ENCODE measurements around the gene PLEKHD1. TPM values are rescaled to one million over a fixed set of nuclear protein-coding genes. Genes with fewer than 3 reads are reported as not detected.

The PLEKHD1 gene
- total and polyA plus RNA-seq, 9 of the 15 experiments (the other 6 are each of a cell fraction or from before 2014, with no cell fraction given), result not detected

DNA sequence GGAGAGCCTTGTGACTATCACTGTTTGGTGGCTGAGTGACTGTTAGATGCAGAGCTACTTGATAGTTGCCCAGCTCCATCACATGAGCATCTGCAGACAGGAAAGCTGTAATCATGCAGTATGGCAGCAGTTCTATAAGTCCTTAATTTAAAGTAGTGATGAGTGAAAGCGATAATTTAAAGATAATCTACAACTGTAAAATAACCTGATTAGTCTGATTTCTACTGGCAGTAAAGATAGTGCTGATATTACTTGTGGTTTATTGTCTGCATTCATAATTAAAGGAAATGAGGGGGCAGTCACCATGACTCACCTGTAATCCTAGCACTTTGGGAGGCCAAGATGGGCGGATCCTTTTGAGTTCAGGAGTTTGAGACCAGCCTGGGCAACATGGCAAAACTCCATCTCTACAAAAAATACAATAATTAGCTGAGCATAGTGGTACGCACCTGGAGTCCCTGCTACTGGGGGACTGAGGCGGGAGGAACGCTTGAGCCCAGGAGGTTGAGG lies 41.2 kb upstream of the PLEKHD1 start:
- Histone ChIP-seq H3K9me1 (ENCODE audit: control insufficient read depth, insufficient read depth, low read length) (no peaks in the 10 kb centered on the region), H4K20me1 (replicated peaks; ENCODE audit: control insufficient read depth, insufficient read depth, low read length) (no peaks in the 10 kb centered on the region), H3K79me2 (ENCODE audit: control insufficient read depth, insufficient read depth, low read length) (peaks cover 4% of the 10 kb centered on the region; the same call in 2 of the 3 replicates), H3K36me3 (ENCODE audit: control insufficient read depth, insufficient read depth, low read length) (peaks cover 23% of the 10 kb centered on the region; the same call in 1 of the 3 replicates), H3K4me2 (ENCODE audit: insufficient read depth, low read length) (no peak overlapping the region), H3K9ac (ENCODE audit: insufficient read depth in 1 of 2, low read depth in 2 of 2, low read length in 2 of 2) (no peak overlapping the region), H2AFZ (ENCODE audit: low read depth, low read length) (no peak overlapping the region), H3K27ac (ENCODE audit: extremely low read depth, low read depth, low read length) (no peak overlapping the region), H3K4me1 (replicated peaks in 1 of 2; ENCODE audit: control insufficient read depth in 2 of 2, insufficient read depth in 2 of 2, low read length in 2 of 2) (no peaks in the 10 kb centered on the region), H3K27me3 (ENCODE audit: control insufficient read depth in 2 of 2, insufficient read depth in 2 of 2, low read length in 2 of 2) (no peaks in the 10 kb centered on the region), H3K9me3 (replicated peaks; ENCODE audit: control insufficient read depth, insufficient read depth, low read depth, low read length) (no peaks in the 10 kb centered on the region), H3K4me3 (no peak overlapping the region)
- POLR2A ChIA-PET, result interaction anchor here (1.2 kb wide), 1 partner anchor 12 kb away, joined by 3 read pairs; no protein-coding TSS in a partner anchor
- in situ Hi-C loops (cut with MboI), result no loop called here
- no TSS peak for BruUV-seq (replicated peaks)
- TF ChIP-seq ZNF76 (CRISPR knock-in tag; IDR thresholded peaks at IDR 0.05; ENCODE audit: borderline replicate concordance) (no peak), PHTF2 (CRISPR knock-in tag; IDR thresholded peaks at IDR 0.05) (no peak), PTTG1 (tag; IDR thresholded peaks at IDR 0.05; ENCODE audit: low read depth) (no peak), RBM22 (IDR thresholded peaks at IDR 0.05; ENCODE audit: low read depth, low read length, poor library complexity, severe bottlenecking) (no peak), HDAC1 (IDR thresholded peaks at IDR 0.05) (no peak), CHD1 (IDR thresholded peaks at IDR 0.05; ENCODE audit: low read length) (no peak), MBD2 (IDR thresholded peaks at IDR 0.05; ENCODE audit: borderline replicate concordance, low read depth) (no peak), BMI1 (IDR thresholded peaks at IDR 0.05; ENCODE audit: low read length) (no peak), TRIM24 (IDR thresholded peaks at IDR 0.05) (no peak)
- TF ChIP-seq, protein P1, sequence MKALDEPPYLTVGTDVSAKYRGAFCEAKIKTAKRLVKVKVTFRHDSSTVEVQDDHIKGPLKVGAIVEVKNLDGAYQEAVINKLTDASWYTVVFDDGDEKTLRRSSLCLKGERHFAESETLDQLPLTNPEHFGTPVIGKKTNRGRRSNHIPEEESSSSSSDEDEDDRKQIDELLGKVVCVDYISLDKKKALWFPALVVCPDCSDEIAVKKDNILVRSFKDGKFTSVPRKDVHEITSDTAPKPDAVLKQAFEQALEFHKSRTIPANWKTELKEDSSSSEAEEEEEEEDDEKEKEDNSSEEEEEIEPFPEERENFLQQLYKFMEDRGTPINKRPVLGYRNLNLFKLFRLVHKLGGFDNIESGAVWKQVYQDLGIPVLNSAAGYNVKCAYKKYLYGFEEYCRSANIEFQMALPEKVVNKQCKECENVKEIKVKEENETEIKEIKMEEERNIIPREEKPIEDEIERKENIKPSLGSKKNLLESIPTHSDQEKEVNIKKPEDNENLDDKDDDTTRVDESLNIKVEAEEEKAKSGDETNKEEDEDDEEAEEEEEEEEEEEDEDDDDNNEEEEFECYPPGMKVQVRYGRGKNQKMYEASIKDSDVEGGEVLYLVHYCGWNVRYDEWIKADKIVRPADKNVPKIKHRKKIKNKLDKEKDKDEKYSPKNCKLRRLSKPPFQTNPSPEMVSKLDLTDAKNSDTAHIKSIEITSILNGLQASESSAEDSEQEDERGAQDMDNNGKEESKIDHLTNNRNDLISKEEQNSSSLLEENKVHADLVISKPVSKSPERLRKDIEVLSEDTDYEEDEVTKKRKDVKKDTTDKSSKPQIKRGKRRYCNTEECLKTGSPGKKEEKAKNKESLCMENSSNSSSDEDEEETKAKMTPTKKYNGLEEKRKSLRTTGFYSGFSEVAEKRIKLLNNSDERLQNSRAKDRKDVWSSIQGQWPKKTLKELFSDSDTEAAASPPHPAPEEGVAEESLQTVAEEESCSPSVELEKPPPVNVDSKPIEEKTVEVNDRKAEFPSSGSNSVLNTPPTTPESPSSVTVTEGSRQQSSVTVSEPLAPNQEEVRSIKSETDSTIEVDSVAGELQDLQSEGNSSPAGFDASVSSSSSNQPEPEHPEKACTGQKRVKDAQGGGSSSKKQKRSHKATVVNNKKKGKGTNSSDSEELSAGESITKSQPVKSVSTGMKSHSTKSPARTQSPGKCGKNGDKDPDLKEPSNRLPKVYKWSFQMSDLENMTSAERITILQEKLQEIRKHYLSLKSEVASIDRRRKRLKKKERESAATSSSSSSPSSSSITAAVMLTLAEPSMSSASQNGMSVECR (CRISPR knock-in tag; IDR thresholded peaks at IDR 0.05), result no peak
- TF ChIP-seq, protein P2, sequence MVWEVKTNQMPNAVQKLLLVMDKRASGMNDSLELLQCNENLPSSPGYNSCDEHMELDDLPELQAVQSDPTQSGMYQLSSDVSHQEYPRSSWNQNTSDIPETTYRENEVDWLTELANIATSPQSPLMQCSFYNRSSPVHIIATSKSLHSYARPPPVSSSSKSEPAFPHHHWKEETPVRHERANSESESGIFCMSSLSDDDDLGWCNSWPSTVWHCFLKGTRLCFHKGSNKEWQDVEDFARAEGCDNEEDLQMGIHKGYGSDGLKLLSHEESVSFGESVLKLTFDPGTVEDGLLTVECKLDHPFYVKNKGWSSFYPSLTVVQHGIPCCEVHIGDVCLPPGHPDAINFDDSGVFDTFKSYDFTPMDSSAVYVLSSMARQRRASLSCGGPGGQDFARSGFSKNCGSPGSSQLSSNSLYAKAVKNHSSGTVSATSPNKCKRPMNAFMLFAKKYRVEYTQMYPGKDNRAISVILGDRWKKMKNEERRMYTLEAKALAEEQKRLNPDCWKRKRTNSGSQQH (CRISPR knock-in tag; IDR thresholded peaks at IDR 0.05), result no peak
- ATAC-seq (no peak), FAIRE-seq (no peak), DNase-seq (ENCODE audit: extremely low read depth in 1 of 4, low spot score in 3 of 4) (no peak)
- CTCF ChIA-PET (ENCODE audit: low intra/inter-chr PET ratio), result no interaction called here
- intact Hi-C loops (cut with micrococcal nuclease), result no loop called here
- WGBS (ENCODE audit: insufficient coverage, low coverage, missing lambda C conversion rate), result 96% methylated on average over 5 of the region's 5 CpGs

Data from K562 (cell line).